HepG2 (cell line): Measurements from ENCODE around the gene AMBRA1. TPM values are rescaled to one million over a fixed set of nuclear protein-coding genes. Genes with fewer than 3 reads are reported as not detected.
A peak's percentile ranks its signal among the peaks of the same experiment; 100 is the strongest.

Source experiments
- ATAD3A ChIP-seq: sonication (generic); formaldehyde crosslinking; IDR thresholded peaks from 2 replicates; pipeline ENCODE4 v1.4.0; 2020; ENCODE audit warnings: missing genetic modification reagents
- DDIT3 ChIP-seq: sonication (generic); formaldehyde crosslinking; IDR thresholded peaks from 2 replicates; pipeline ENCODE4 v1.4.0; 2020; ENCODE audit warnings: mild to moderate bottlenecking, missing genetic modification reagents
- GATAD2A ChIP-seq: IDR thresholded peaks from 2 replicates; pipeline ENCODE4 v1.6.1; 2016
- HDAC2 ChIP-seq: sonication (generic); formaldehyde crosslinking; IDR thresholded peaks from 2 replicates; pipeline ENCODE4 v1.4.0; 2020; ENCODE audit warnings: missing genetic modification reagents
- HNRNPH1 ChIP-seq: fragments of 200-400 bp; formaldehyde crosslinking; optimal IDR thresholded peaks from 2 replicates; pipeline ENCODE3; 2017; ENCODE audit warnings: mild to moderate bottlenecking, low read depth, low read length
- MAFK ChIP-seq, 2 experiments: IDR thresholded peaks in 1 of 2; conservative IDR thresholded peaks in 1 of 2; 2 replicates each; pipeline ENCODE4 v1.6.1; 2011; ENCODE audit warnings: improper control_type of control experiment in 2 of 2, low read length in 2 of 2
- MED8 ChIP-seq: sonication (generic); formaldehyde crosslinking; IDR thresholded peaks from 2 replicates; pipeline ENCODE4 v1.8.1; 2023; ENCODE audit warnings: mild to moderate bottlenecking, missing genetic modification reagents; ENCODE audit not compliant: insufficient replicate concordance
- SMAD3 ChIP-seq: sonication (generic); formaldehyde crosslinking; IDR thresholded peaks from 2 replicates; pipeline ENCODE4 v1.4.0; 2020; ENCODE audit warnings: missing genetic modification reagents
- SP1 ChIP-seq, 2 experiments: fragments of 450-650 bp in 1 of 2; sonication (generic) in 1 of 2; formaldehyde crosslinking in 1 of 2; IDR thresholded peaks; 2 replicates each; pipeline versions ENCODE4 v1.4.0 to v1.6.1; 2016 to 2020; ENCODE audit warnings: missing genetic modification reagents in 1 of 2
- TRAFD1 ChIP-seq: sonication (generic); formaldehyde crosslinking; IDR thresholded peaks from 2 replicates; pipeline ENCODE4 v1.5.1; 2020; ENCODE audit warnings: missing genetic modification reagents, mild to moderate bottlenecking, borderline replicate concordance
- ZBTB1 ChIP-seq: sonication (generic); formaldehyde crosslinking; IDR thresholded peaks from 2 replicates; pipeline ENCODE4 v1.4.0; 2020; ENCODE audit warnings: missing genetic modification reagents, borderline replicate concordance
- ZBTB26 ChIP-seq: IDR thresholded peaks from 2 replicates; pipeline ENCODE4 v1.6.1; 2016; ENCODE audit warnings: missing compliant biosample characterization, missing genetic modification reagents, borderline replicate concordance
- ZNF337 ChIP-seq: sonication (generic); formaldehyde crosslinking; IDR thresholded peaks from 2 replicates; pipeline ENCODE4 v1.5.1; 2020; ENCODE audit warnings: missing genetic modification reagents, low read depth, mild to moderate bottlenecking, borderline replicate concordance
- polyA plus RNA-seq, 8 experiments: library from polyadenylated mRNA; depleted of rRNA in 3 of 8; stranded (reverse) in 7 of 8; unstranded in 1 of 8; fragments of >200 nt; fragmentation: Illumina TruSeq in 4 of 8; extraction: Trizol in 4 of 8; gene quantifications; 2 replicates each; pipeline versions ENCODE4 v1.2.1 to v1.2.3, GENCODE V29; 2011 to 2016; ENCODE audit warnings: low read depth in 4 of 8, missing spikeins in 1 of 8, mixed read lengths in 1 of 8; ENCODE audit not compliant: insufficient read depth in 1 of 8
- total RNA-seq, 5 experiments: library from RNA; depleted of rRNA; stranded (reverse); fragments of >200 nt; fragmentation: Illumina TruSeq; extraction: Trizol; gene quantifications; 2 replicates each; pipeline ENCODE4 v1.2.3, GENCODE V29; 2016; ENCODE audit warnings: low read depth in 1 of 5
- TF ChIP-seq, protein P1 (sequence below): sonication (generic); formaldehyde crosslinking; IDR thresholded peaks from 2 replicates; pipeline ENCODE4 v1.4.0; 2020; ENCODE audit warnings: missing genetic modification reagents
- TF ChIP-seq, protein P2 (sequence below): sonication (generic); formaldehyde crosslinking; IDR thresholded peaks from 2 replicates; pipeline ENCODE4 v1.4.0; 2020; ENCODE audit warnings: missing genetic modification reagents
- TF ChIP-seq, protein P3 (sequence below): sonication (generic); formaldehyde crosslinking; IDR thresholded peaks from 2 replicates; pipeline ENCODE4 v1.5.1; 2020; ENCODE audit warnings: mild to moderate bottlenecking, missing genetic modification reagents, borderline replicate concordance
- TF ChIP-seq, protein P4 (sequence below): sonication (generic); formaldehyde crosslinking; IDR thresholded peaks from 2 replicates; pipeline ENCODE4 v1.4.0; 2020; ENCODE audit warnings: missing genetic modification reagents
- TF ChIP-seq, protein P5 (sequence below): sonication (generic); formaldehyde crosslinking; IDR thresholded peaks from 2 replicates; pipeline ENCODE4 v1.8.0; 2022; ENCODE audit warnings: mild to moderate bottlenecking, missing genetic modification reagents, moderate library complexity

The AMBRA1 gene
- total and polyA plus RNA-seq, 2 of the 13 experiments (the other 11 are each of a cell fraction or from before 2014, with no cell fraction given), result 15.7 to 26.0 TPM

GRCh38 chr11:46392421-46393230 is 201.2 kb downstream of the AMBRA1 start (continued):
- TF ChIP-seq ZBTB26 (peak; percentile 96), MAFK (conservative IDR thresholded peaks at IDR 0.05 in 1 of 2, IDR thresholded peaks at IDR 0.05 in 1 of 2; ENCODE audit: low read length in 2 of 2) (no peak), DDIT3 (no peak), ZNF337 (CRISPR knock-in tag) (peak; percentile 97; the same call in 1 of the 2 replicates), SMAD3 (peak; percentile 98), HNRNPH1 (no peak), TRAFD1 (CRISPR knock-in tag) (no peak), HDAC2 (CRISPR knock-in tag) (peak; percentile 97), MED8 (CRISPR knock-in tag) (peak; percentile 23), SP1 (IDR thresholded peaks at IDR 0.05) (no peak), SP1 (CRISPR knock-in tag; IDR thresholded peaks at IDR 0.05) (peak; percentile 68; the same call in 1 of the 2 replicates), GATAD2A (CRISPR knock-in tag) (peak; percentile 86), ZBTB1 (CRISPR knock-in tag) (0 out of 2 replicates have a peak, but pooled peaks have one; percentile 82), ATAD3A (CRISPR knock-in tag) (peak; percentile 94)
- TF ChIP-seq, protein P1, sequence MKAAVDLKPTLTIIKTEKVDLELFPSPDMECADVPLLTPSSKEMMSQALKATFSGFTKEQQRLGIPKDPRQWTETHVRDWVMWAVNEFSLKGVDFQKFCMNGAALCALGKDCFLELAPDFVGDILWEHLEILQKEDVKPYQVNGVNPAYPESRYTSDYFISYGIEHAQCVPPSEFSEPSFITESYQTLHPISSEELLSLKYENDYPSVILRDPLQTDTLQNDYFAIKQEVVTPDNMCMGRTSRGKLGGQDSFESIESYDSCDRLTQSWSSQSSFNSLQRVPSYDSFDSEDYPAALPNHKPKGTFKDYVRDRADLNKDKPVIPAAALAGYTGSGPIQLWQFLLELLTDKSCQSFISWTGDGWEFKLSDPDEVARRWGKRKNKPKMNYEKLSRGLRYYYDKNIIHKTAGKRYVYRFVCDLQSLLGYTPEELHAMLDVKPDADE (CRISPR knock-in tag), result peak; percentile 94
- TF ChIP-seq, protein P2, sequence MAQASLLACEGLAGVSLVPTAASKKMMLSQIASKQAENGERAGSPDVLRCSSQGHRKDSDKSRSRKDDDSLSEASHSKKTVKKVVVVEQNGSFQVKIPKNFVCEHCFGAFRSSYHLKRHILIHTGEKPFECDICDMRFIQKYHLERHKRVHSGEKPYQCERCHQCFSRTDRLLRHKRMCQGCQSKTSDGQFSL, result peak; percentile 66; the same call in 1 of the 2 replicates
- TF ChIP-seq, protein P3, sequence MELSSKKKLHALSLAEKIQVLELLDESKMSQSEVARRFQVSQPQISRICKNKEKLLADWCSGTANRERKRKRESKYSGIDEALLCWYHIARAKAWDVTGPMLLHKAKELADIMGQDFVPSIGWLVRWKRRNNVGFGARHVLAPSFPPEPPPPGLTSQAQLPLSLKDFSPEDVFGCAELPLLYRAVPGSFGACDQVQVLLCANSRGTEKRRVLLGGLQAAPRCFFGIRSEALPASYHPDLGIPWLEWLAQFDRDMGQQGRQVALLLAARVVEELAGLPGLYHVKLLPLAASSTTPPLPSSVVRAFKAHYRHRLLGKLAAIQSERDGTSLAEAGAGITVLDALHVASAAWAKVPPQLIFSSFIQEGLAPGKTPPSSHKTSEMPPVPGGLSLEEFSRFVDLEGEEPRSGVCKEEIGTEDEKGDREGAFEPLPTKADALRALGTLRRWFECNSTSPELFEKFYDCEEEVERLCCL, result peak; percentile 98; the same call in 1 of the 2 replicates
- TF ChIP-seq, protein P4, sequence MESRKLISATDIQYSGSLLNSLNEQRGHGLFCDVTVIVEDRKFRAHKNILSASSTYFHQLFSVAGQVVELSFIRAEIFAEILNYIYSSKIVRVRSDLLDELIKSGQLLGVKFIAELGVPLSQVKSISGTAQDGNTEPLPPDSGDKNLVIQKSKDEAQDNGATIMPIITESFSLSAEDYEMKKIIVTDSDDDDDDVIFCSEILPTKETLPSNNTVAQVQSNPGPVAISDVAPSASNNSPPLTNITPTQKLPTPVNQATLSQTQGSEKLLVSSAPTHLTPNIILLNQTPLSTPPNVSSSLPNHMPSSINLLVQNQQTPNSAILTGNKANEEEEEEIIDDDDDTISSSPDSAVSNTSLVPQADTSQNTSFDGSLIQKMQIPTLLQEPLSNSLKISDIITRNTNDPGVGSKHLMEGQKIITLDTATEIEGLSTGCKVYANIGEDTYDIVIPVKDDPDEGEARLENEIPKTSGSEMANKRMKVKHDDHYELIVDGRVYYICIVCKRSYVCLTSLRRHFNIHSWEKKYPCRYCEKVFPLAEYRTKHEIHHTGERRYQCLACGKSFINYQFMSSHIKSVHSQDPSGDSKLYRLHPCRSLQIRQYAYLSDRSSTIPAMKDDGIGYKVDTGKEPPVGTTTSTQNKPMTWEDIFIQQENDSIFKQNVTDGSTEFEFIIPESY (CRISPR knock-in tag), result peak; percentile 67
- TF ChIP-seq, protein P5, sequence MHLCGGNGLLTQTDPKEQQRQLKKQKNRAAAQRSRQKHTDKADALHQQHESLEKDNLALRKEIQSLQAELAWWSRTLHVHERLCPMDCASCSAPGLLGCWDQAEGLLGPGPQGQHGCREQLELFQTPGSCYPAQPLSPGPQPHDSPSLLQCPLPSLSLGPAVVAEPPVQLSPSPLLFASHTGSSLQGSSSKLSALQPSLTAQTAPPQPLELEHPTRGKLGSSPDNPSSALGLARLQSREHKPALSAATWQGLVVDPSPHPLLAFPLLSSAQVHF, result peak; percentile 96
